ENCODE results near the gene NECAB2.
A peak's percentile ranks its signal among the peaks of the same experiment; 100 is the strongest.

NECAB2 gene

GRCh38 chr16:83952940-83953795 is 14.9 kb upstream of the NECAB2 start, which contains the start of gene OSGIN1:
OSGIN1 (plus strand) TSS chr16:83953240; CDS start chr16:83957672, 4,432 bp downstream.
- peak; percentile 95 for DNase-seq (ENCODE audit: low spot score)

- peak; percentile 44 for DNase-seq (ENCODE audit: low spot score)
Observed at GRCh38 chr16:83953796-83954576, 14.1 kb upstream of the NECAB2 start.

GRCh38 chr16:83954577-83955016 is 13.4 kb upstream of the NECAB2 start:
- DNase-seq (ENCODE audit: low spot score), result peak; percentile 67

GRCh38 chr16:83955218-83956130 is 12.6 kb upstream of the NECAB2 start:
- DNase-seq (ENCODE audit: low spot score), result no peak

GRCh38 chr16:83956336-83957289 is 11.4 kb upstream of the NECAB2 start:
- peak; percentile 79 for DNase-seq (ENCODE audit: low spot score)

- no peak for DNase-seq (ENCODE audit: low spot score)
Observed at GRCh38 chr16:83957296-83957855, 10.7 kb upstream of the NECAB2 start.

- no peak for DNase-seq (ENCODE audit: low spot score)
Observed at GRCh38 chr16:83958137-83958845, 9.8 kb upstream of the NECAB2 start.

GRCh38 chr16:83958846-83959565 is 9.0 kb upstream of the NECAB2 start:
- DNase-seq (ENCODE audit: low spot score), result no peak

GRCh38 chr16:83959656-83960434 is 8.2 kb upstream of the NECAB2 start:
- no peak for DNase-seq (ENCODE audit: low spot score)

GRCh38 chr16:83960521-83961249 is 7.4 kb upstream of the NECAB2 start:
- no peak for DNase-seq (ENCODE audit: low spot score)

GRCh38 chr16:83961591-83961990 is 6.5 kb upstream of the NECAB2 start:
- DNase-seq (ENCODE audit: low spot score), result no peak

- DNase-seq (ENCODE audit: low spot score), result no peak
Observed at GRCh38 chr16:83963277-83964119, 4.5 kb upstream of the NECAB2 start.

GRCh38 chr16:83964684-83965443 is 3.2 kb upstream of the NECAB2 start:
- no peak for DNase-seq (ENCODE audit: low spot score)

- DNase-seq (ENCODE audit: low spot score), result no peak
Observed at GRCh38 chr16:83965444-83966152, 2.4 kb upstream of the NECAB2 start.

- no peak for DNase-seq (ENCODE audit: low spot score)
Observed at GRCh38 chr16:83966153-83966696, 1.8 kb upstream of the NECAB2 start.
